Dendritic cell treated with granulocyte-macrophage colony-stimulating factor and Interleukin-4, amounts not matched to agents 40 ng/mL and 50 ng/mL, for 4 days (primary cell): ENCODE results near the gene MAPK8IP3.

ENCODE experiments used
- H3K27ac Mint-ChIP-seq: one replicate; pipeline ENCODE4 v1.8.0; 2022; ENCODE audit warnings: mild to moderate bottlenecking, mixed read lengths
- H3K27me3 Mint-ChIP-seq: one replicate; pipeline ENCODE4 v1.8.0; 2022; ENCODE audit warnings: mild to moderate bottlenecking, mixed read lengths
- H3K36me3 Mint-ChIP-seq: one replicate; pipeline ENCODE4 v1.8.0; 2022; ENCODE audit warnings: low read depth, mixed read lengths
- H3K4me1 Mint-ChIP-seq: one replicate; pipeline ENCODE4 v1.8.0; 2022; ENCODE audit warnings: low read depth, mixed read lengths
- H3K4me3 Mint-ChIP-seq: one replicate; pipeline ENCODE4 v1.8.0; 2022; ENCODE audit warnings: mild to moderate bottlenecking, moderate library complexity, mixed read lengths
- H3K9me3 Mint-ChIP-seq: one replicate; pipeline ENCODE4 v1.8.0; 2022; ENCODE audit warnings: mixed read lengths
- intact Hi-C: fragments of 100-400 bp; cut with micrococcal nuclease; formaldehyde crosslinking; loops from one replicate; pipeline ENCODE4 v1.15.0; 2022

The MAPK8IP3 gene

DNA sequence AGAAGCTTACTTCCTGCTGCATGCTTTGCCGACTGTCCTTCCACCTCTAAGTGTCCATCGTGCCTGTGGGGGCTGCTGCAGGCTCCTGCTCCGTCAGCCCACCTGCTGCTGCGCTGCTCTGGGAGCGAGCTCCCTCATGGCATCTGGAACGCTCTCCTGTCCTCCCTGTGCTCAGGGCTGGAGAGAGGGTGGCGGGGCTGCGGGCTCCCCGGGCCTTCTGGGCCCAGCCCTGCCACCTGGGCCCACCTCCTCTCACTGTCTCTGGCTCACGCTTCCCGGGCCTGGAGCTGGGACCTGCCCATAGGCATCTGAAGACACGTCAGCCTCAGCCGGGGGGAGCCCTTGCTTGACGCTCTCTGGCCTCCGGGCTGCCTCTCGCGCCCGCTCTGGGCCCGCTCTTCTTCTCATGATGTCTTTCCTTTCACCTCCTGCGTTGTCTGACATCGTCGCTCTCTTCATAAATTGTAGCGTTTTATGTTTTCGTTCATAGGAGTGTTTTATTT lies 38.4 kb downstream of the MAPK8IP3 start:
- Mint-ChIP-seq H3K27me3 (no peaks in the 10 kb centered on the region), H3K36me3 (peaks cover 76% of the 10 kb centered on the region), H3K9me3 (no peaks in the 10 kb centered on the region), H3K4me1 (no peaks in the 10 kb centered on the region), H3K27ac (no peak overlapping the region), H3K4me3 (no peak overlapping the region)
- intact Hi-C loops = no loop called here

GRCh38 chr16:1745181-1745899 lies 39.3 kb downstream of the MAPK8IP3 start:
- intact Hi-C loops = no loop called here
- H3K4me3 Mint-ChIP-seq = no peak overlapping the region

GRCh38 chr16:1745900-1746692 lies 40.1 kb downstream of the MAPK8IP3 start:
- Mint-ChIP-seq H3K27ac (no peak overlapping the region), H3K9me3 (no peaks in the 10 kb centered on the region), H3K4me3 (no peak overlapping the region), H3K27me3 (no peaks in the 10 kb centered on the region), H3K36me3 (peaks cover 93% of the 10 kb centered on the region), H3K4me1 (no peaks in the 10 kb centered on the region)
- intact Hi-C loops = no loop called here

More at GRCh38 chr16:1745181-1745899, 39.3 kb downstream of the MAPK8IP3 start:
- Mint-ChIP-seq H3K27me3 (no peaks in the 10 kb centered on the region), H3K4me1 (no peaks in the 10 kb centered on the region), H3K9me3 (no peaks in the 10 kb centered on the region), H3K36me3 (peaks cover 86% of the 10 kb centered on the region), H3K27ac (no peak overlapping the region)

- no peaks in the 10 kb centered on the region for H3K4me1 Mint-ChIP-seq
- intact Hi-C loops = no loop called here
- H3K36me3 Mint-ChIP-seq = peaks cover 99% of the 10 kb centered on the region
- H3K27me3 Mint-ChIP-seq = no peaks in the 10 kb centered on the region
- H3K27ac Mint-ChIP-seq = no peak overlapping the region
- no peaks in the 10 kb centered on the region for H3K9me3 Mint-ChIP-seq
- no peak overlapping the region for H3K4me3 Mint-ChIP-seq
Observed at GRCh38 chr16:1746693-1747195, 40.7 kb downstream of the MAPK8IP3 start.

DNA sequence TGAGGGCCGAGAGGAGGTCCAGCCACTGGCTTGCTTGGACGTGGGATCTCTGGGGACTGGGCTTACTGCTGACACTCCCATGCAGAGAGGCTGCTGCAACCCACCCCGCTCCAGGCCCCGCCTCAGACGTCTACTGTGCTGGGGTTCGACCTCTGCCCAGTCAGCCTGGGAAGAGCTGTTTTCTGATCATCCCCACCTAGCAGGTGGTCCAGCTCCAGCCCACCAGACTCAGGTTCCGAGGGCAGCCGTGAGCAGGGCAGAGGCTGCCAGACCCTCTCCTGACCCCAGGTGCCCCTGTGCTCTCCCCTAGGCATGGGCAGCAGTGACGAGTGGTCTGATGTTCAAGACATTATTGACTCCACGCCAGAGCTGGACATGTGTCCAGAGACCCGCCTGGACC lies 41.9 kb downstream of the MAPK8IP3 start:
- Mint-ChIP-seq H3K4me1 (no peaks in the 10 kb centered on the region), H3K36me3 (peaks cover 100% of the 10 kb centered on the region), H3K27ac (no peak overlapping the region), H3K4me3 (no peak overlapping the region), H3K27me3 (no peaks in the 10 kb centered on the region), H3K9me3 (no peaks in the 10 kb centered on the region)
- intact Hi-C loops = no loop called here

GRCh38 chr16:1749152-1750117 lies 43.4 kb downstream of the MAPK8IP3 start:
- Mint-ChIP-seq H3K27ac (no peak overlapping the region), H3K4me3 (no peak overlapping the region), H3K4me1 (no peaks in the 10 kb centered on the region), H3K27me3 (no peaks in the 10 kb centered on the region), H3K9me3 (no peaks in the 10 kb centered on the region), H3K36me3 (peaks cover 100% of the 10 kb centered on the region)
- intact Hi-C loops = no loop called here

- no peaks in the 10 kb centered on the region for H3K27me3 Mint-ChIP-seq
- intact Hi-C loops = no loop called here
- peaks cover 100% of the 10 kb centered on the region for H3K36me3 Mint-ChIP-seq
- H3K4me3 Mint-ChIP-seq = no peak overlapping the region
- H3K4me1 Mint-ChIP-seq = no peaks in the 10 kb centered on the region
- H3K27ac Mint-ChIP-seq = no peak overlapping the region
- H3K9me3 Mint-ChIP-seq = no peaks in the 10 kb centered on the region
Observed at GRCh38 chr16:1751946-1752345, 46.0 kb downstream of the MAPK8IP3 start.

DNA sequence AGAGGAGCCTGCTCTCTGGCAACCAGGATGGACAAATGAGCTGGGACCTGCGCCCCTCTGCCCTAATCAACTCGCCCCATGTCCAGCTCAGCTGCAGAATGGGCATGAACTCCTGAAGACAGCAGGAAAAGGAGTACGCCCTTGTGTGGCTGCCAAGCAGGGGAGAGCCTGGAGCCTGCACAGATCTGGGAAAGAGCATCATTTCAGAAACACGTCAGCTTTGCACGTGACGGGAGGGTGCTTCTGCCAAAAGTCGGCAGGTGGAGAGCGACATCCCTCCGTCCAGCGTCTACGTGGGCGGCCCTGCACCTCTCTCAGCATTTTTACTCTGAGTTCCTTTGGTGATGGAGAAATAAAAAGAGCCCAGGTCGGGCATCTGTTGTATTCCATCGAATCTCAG lies 46.9 kb downstream of the MAPK8IP3 start:
- Mint-ChIP-seq H3K27me3 (no peaks in the 10 kb centered on the region), H3K27ac (no peak overlapping the region), H3K9me3 (no peaks in the 10 kb centered on the region), H3K4me3 (no peak overlapping the region), H3K4me1 (no peaks in the 10 kb centered on the region), H3K36me3 (peaks cover 100% of the 10 kb centered on the region)
- intact Hi-C loops = no loop called here

DNA sequence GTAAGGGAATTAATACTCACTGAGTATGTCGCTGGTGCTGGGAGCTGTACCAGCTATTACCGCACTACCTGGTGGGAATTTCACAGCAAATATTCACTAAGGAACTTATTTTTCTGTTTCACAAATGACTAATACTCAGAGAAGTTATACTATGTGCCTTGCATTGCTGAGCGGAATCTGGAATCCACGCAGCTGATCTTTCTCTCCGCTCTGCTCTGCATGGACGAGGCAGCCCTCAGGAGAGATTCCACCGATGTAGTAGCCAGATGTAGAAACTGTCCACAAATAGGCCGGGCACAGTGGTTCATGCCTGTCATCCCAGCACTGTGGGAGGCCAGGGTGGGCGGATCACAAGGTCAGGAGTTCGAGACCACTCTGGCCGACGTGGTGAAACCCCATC lies 48.2 kb downstream of the MAPK8IP3 start:
- H3K4me1 Mint-ChIP-seq = no peaks in the 10 kb centered on the region
- H3K9me3 Mint-ChIP-seq = no peaks in the 10 kb centered on the region
- H3K4me3 Mint-ChIP-seq = no peak overlapping the region
- intact Hi-C loops = no loop called here
- H3K36me3 Mint-ChIP-seq = peaks cover 100% of the 10 kb centered on the region
- H3K27me3 Mint-ChIP-seq = no peaks in the 10 kb centered on the region
- H3K27ac Mint-ChIP-seq = no peak overlapping the region

GRCh38 chr16:1757714-1758461 lies 51.9 kb downstream of the MAPK8IP3 start:
- Mint-ChIP-seq H3K4me1 (no peaks in the 10 kb centered on the region), H3K4me3 (no peak overlapping the region), H3K27ac (no peak overlapping the region), H3K27me3 (no peaks in the 10 kb centered on the region), H3K9me3 (no peaks in the 10 kb centered on the region), H3K36me3 (peaks cover 100% of the 10 kb centered on the region)
- intact Hi-C loops = no loop called here

DNA sequence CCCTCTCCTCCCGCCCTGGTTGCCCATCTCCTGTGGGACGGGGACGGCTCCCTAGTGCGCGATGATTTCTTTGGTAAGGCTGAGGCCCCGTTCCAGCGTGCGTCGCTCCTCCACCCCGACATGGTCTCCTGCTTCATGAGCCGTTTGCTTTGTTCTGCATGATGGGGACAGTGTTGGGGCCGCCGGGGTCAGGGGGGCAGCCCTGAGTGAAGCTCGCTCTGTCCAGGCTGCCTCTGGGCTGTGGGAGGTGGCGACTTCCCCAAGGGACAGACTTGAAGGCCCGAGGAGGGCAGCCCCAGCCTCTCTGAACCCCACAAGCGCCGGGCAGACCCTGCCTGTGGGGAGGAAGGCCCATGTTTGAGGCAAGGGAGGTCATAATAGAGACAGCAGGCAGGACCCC lies 52.9 kb downstream of the MAPK8IP3 start:
- H3K4me1 Mint-ChIP-seq = no peaks in the 10 kb centered on the region
- H3K27ac Mint-ChIP-seq = no peak overlapping the region
- H3K36me3 Mint-ChIP-seq = peaks cover 100% of the 10 kb centered on the region
- H3K9me3 Mint-ChIP-seq = no peaks in the 10 kb centered on the region
- no peak overlapping the region for H3K4me3 Mint-ChIP-seq
- intact Hi-C loops = no loop called here
- no peaks in the 10 kb centered on the region for H3K27me3 Mint-ChIP-seq

DNA sequence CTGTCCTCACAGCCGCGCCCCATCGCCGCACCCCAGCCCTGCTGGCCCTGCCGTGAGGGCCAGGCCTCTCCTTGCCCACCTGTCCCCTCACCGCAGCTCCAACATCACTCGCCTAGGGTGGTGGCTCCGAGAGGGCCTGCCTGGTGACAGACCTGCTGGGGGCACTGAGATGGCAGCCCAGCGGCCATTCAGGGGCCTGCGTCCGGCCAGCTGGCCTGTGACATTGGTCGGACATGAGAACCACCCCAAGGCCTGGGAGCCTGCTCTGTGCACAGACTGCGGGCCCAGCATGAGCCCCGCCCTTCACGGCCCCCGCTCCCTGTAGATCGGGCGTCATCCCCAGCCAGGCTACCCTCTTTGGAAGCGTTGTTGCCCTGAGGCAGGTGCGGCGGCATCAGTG lies 53.5 kb downstream of the MAPK8IP3 start:
- H3K27me3 Mint-ChIP-seq = no peaks in the 10 kb centered on the region
- no peak overlapping the region for H3K27ac Mint-ChIP-seq
- H3K4me3 Mint-ChIP-seq = no peak overlapping the region
- H3K4me1 Mint-ChIP-seq = no peaks in the 10 kb centered on the region
- no peaks in the 10 kb centered on the region for H3K9me3 Mint-ChIP-seq
- intact Hi-C loops = no loop called here
- peaks cover 100% of the 10 kb centered on the region for H3K36me3 Mint-ChIP-seq

DNA sequence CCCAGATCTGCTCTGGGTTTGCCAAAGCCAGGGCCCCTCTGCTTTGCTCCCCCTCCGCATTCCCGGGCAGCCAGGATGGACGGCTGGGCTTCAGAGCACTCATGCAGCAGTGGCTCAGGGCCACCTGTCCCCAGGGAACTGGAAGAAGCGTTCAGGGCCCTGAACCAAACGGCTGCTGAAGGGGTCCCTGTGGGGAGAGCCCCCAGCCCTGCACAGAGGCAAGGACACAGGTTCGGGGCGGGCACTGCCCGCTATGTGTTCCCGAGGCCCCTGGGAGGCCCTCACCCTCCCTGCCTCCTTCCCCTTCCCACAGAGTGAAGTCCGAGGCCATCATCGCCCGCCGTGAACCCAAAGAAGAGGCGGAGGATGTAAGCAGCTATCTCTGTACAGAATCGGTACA lies 54.9 kb downstream of the MAPK8IP3 start:
- H3K4me3 Mint-ChIP-seq = no peak overlapping the region
- no peaks in the 10 kb centered on the region for H3K4me1 Mint-ChIP-seq
- intact Hi-C loops = no loop called here
- peaks cover 100% of the 10 kb centered on the region for H3K36me3 Mint-ChIP-seq
- no peaks in the 10 kb centered on the region for H3K27me3 Mint-ChIP-seq
- H3K9me3 Mint-ChIP-seq = no peaks in the 10 kb centered on the region
- H3K27ac Mint-ChIP-seq = no peak overlapping the region
